Measurements from ENCODE around the gene CTDP1.
"Not testable (repeated sequence)": the region's sequence is repeated elsewhere in the genome, so short reads cannot be mapped to it uniquely, and the experiment has no call there.

CTDP1 gene

GRCh38 chr18:79748321-79749180, 68.9 kb downstream of the CTDP1 start:
- no peak for DNase-seq

- DNase-seq: no peak
Measured at GRCh38 chr18:79749251-79750191, 69.9 kb downstream of the CTDP1 start.

- no peak for DNase-seq
Measured at GRCh38 chr18:79750980-79751571, 71.5 kb downstream of the CTDP1 start.

GRCh38 chr18:79751918-79752578, 72.4 kb downstream of the CTDP1 start:
- DNase-seq: not testable (repeated sequence)

- DNase-seq: not testable (repeated sequence)
Measured at GRCh38 chr18:79752946-79753345, 73.3 kb downstream of the CTDP1 start.

- DNase-seq: no peak
Measured at GRCh38 chr18:79753391-79753851, 73.8 kb downstream of the CTDP1 start.

- no peak for DNase-seq
Measured at GRCh38 chr18:79754022-79754761, 74.6 kb downstream of the CTDP1 start.

- no peak for DNase-seq
Measured at GRCh38 chr18:79754831-79755351, 75.3 kb downstream of the CTDP1 start.

GRCh38 chr18:79755496-79756142, 76.0 kb downstream of the CTDP1 start:
- DNase-seq: no peak

- DNase-seq: no peak
Measured at GRCh38 chr18:79756143-79756500, 76.5 kb downstream of the CTDP1 start.

- DNase-seq: no peak
Measured at GRCh38 chr18:79756826-79757225, 77.2 kb downstream of the CTDP1 start.

GRCh38 chr18:79760348-79760747, 80.7 kb downstream of the CTDP1 start:
- no peak for DNase-seq

- DNase-seq: no peak
Measured at GRCh38 chr18:79760881-79761280, 81.3 kb downstream of the CTDP1 start.

GRCh38 chr18:79763407-79763806, 83.8 kb downstream of the CTDP1 start:
- no peak for DNase-seq

GRCh38 chr18:79764131-79764530, 84.5 kb downstream of the CTDP1 start:
- DNase-seq: no peak

GRCh38 chr18:79765491-79766245, 86.1 kb downstream of the CTDP1 start:
- no peak for DNase-seq

- no peak for DNase-seq
Measured at GRCh38 chr18:79766308-79766707, 86.7 kb downstream of the CTDP1 start.

- no peak for DNase-seq
Measured at GRCh38 chr18:79768745-79769144, 89.1 kb downstream of the CTDP1 start.

GRCh38 chr18:79769698-79770500, 90.3 kb downstream of the CTDP1 start:
- DNase-seq: no peak

- no peak for DNase-seq
Measured at GRCh38 chr18:79770501-79770815, 90.9 kb downstream of the CTDP1 start.

All from CD4-positive, alpha-beta T cell treated with Interleukin-21 for 1 hour (primary cell).